Thoracic aorta (tissue), 2 donors: ENCODE measurements around the gene ABCA5. TPM values are rescaled to one million over a fixed set of nuclear protein-coding genes. Genes with fewer than 3 reads are reported as not detected.

Source experiments
- ATAC-seq: fragments of 150-250 bp; one replicate; pipeline ENCODE4 v1.8.0; 2017; ENCODE audit warnings: low read depth; ENCODE audit not compliant: insufficient number of reproducible peaks, low FRiP score
- DNase-seq: peaks from one replicate; pipeline ENCODE4 v3.0.0-alpha.2; 2020; ENCODE audit warnings: low spot score
- H3K27ac ChIP-seq, 2 donors: fragments of 200-600 bp; sonication (generic); 1 replicate in 1 of 2; 2 replicates in 1 of 2; pipeline ENCODE4 v1.5.1; 2016; ENCODE audit warnings: mild to moderate bottlenecking in 2 of 2, moderate library complexity in 2 of 2
- H3K27me3 ChIP-seq: fragments of 200-600 bp; sonication (generic); replicated peaks from 2 replicates; pipeline ENCODE4 v1.6.0; 2016; ENCODE audit warnings: mild to moderate bottlenecking; ENCODE audit not compliant: insufficient read depth
- H3K36me3 ChIP-seq: fragments of 200-600 bp; sonication (generic); one replicate; pipeline ENCODE4 v1.5.1; 2016
- H3K4me1 ChIP-seq, 2 donors: fragments of 200-600 bp; sonication (generic); 1 replicate in 1 of 2; 2 replicates in 1 of 2; pipeline versions ENCODE4 v1.5.1 to v1.6.0; 2016; ENCODE audit warnings: low read depth in 2 of 2, mild to moderate bottlenecking in 1 of 2; ENCODE audit not compliant: control insufficient read depth in 1 of 2
- H3K4me3 ChIP-seq: fragments of 200-600 bp; sonication (generic); 2 replicates; pipeline ENCODE4 v1.5.1; 2016; ENCODE audit warnings: mild to moderate bottlenecking
- H3K9me3 ChIP-seq: fragments of 200-600 bp; sonication (generic); 2 replicates; pipeline ENCODE4 v1.5.1; 2016
- CTCF ChIP-seq: fragments of 200-600 bp; sonication (generic); IDR thresholded peaks from one replicate; pipeline ENCODE4 v1.5.1; 2019; ENCODE audit warnings: antibody characterized with exemption
- total RNA-seq, 2 donors: library from RNA; depleted of rRNA; stranded (reverse); fragments of >200 nt; gene quantifications; one replicate each; pipeline versions ENCODE4 v1.1.0 to v1.2.3, GENCODE V29; 2016

The ABCA5 gene
- total RNA-seq, 2 donors from 2014 or later, result 9.1 to 46.2 TPM

GRCh38 chr17:69348429-69348828 is 21.5 kb upstream of the ABCA5 start:
- Histone ChIP-seq H3K4me3 (no peak overlapping the region), H3K9me3 (no peaks in the 10 kb centered on the region), H3K36me3 (no peaks in the 10 kb centered on the region), H3K4me1 (no peaks in the 10 kb centered on the region), H3K27ac (no peak overlapping the region), H3K27me3 (no peaks in the 10 kb centered on the region)
- no peak for ATAC-seq
- no peak for DNase-seq
- TF ChIP-seq CTCF, result no peak

GRCh38 chr17:69346766-69347165 is 19.8 kb upstream of the ABCA5 start:
- Histone ChIP-seq H3K4me3 (no peak overlapping the region), H3K36me3 (no peaks in the 10 kb centered on the region), H3K9me3 (no peaks in the 10 kb centered on the region), H3K27me3 (no peaks in the 10 kb centered on the region), H3K4me1 (no peaks in the 10 kb centered on the region), H3K27ac (no peak overlapping the region)
- DNase-seq (no peak), ATAC-seq (no peak)
- TF ChIP-seq CTCF, result no peak

- Histone ChIP-seq H3K36me3 (no peaks in the 10 kb centered on the region), H3K9me3 (no peaks in the 10 kb centered on the region), H3K27me3 (no peaks in the 10 kb centered on the region), H3K4me1 (no peaks in the 10 kb centered on the region), H3K4me3 (no peak overlapping the region), H3K27ac (no peak overlapping the region)
- ATAC-seq (no peak), DNase-seq (no peak)
- TF ChIP-seq CTCF, result no peak
Measured at GRCh38 chr17:69344939-69345338, 18.0 kb upstream of the ABCA5 start.

- ATAC-seq, result no peak
- no peaks in the 10 kb centered on the region for H3K27me3 ChIP-seq
- no peaks in the 10 kb centered on the region for H3K9me3 ChIP-seq
- no peak overlapping the region for H3K4me3 ChIP-seq
- H3K4me1 ChIP-seq, result no peaks in the 10 kb centered on the region
- H3K36me3 ChIP-seq, result no peaks in the 10 kb centered on the region
- no peak for DNase-seq
- no peak overlapping the region for H3K27ac ChIP-seq
- TF ChIP-seq CTCF, result no peak
Measured at GRCh38 chr17:69342896-69343644, 16.1 kb upstream of the ABCA5 start.

GRCh38 chr17:69339937-69340336 is 13.0 kb upstream of the ABCA5 start:
- no peak for TF ChIP-seq CTCF
- Histone ChIP-seq H3K27ac (no peak overlapping the region), H3K27me3 (no peaks in the 10 kb centered on the region), H3K4me1 (no peaks in the 10 kb centered on the region), H3K9me3 (no peaks in the 10 kb centered on the region), H3K36me3 (no peaks in the 10 kb centered on the region), H3K4me3 (no peak overlapping the region)
- ATAC-seq (no peak), DNase-seq (no peak)
